Measurements from ENCODE around the gene SCO1. TPM values are rescaled to one million over a fixed set of nuclear protein-coding genes. Genes with fewer than 3 reads are reported as not detected.

Gene SCO1
- total RNA-seq, 2 experiments from 2014 or later = 19.9 to 24.5 TPM

DNA sequence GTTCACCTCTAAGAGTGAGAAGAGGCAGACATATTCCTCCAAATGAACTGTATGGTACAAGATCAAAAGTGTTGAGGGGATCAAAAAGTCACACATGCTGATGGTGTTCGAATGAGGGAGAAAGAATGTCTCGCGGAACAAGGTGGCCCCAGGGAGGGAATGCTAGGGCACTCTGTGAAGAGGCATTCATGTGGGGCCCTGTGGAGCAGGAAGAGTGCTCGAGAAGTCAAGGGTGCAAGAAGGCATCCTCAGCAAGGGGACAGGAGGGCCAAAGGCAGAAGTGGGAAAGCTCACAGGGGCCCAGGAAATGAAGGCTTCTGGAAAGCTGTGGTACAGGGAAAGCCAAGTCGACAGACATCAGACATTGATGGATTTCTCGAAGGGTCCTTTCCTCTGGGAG is 34.1 kb downstream of the SCO1 start:
- no peak overlapping the region for H3K4me3 Mint-ChIP-seq
- no peak for DNase-seq
- H3K27ac Mint-ChIP-seq = no peak overlapping the region
- H3K4me1 Mint-ChIP-seq = no peaks in the 10 kb centered on the region
- no peaks in the 10 kb centered on the region for H3K36me3 Mint-ChIP-seq (ENCODE audit: low read depth)
- ChIA-PET CTCF (interaction anchor here (2.5 kb wide), 1 partner anchor 17 kb away, joined by 6 read pairs; no protein-coding TSS in a partner anchor), POLR2A (interaction anchor here (1.6 kb wide), 1 partner anchor 11 kb away, joined by 3 read pairs; no protein-coding TSS in a partner anchor)
- no peaks in the 10 kb centered on the region for H3K27me3 Mint-ChIP-seq
- no peaks in the 10 kb centered on the region for H3K9me3 Mint-ChIP-seq

DNA sequence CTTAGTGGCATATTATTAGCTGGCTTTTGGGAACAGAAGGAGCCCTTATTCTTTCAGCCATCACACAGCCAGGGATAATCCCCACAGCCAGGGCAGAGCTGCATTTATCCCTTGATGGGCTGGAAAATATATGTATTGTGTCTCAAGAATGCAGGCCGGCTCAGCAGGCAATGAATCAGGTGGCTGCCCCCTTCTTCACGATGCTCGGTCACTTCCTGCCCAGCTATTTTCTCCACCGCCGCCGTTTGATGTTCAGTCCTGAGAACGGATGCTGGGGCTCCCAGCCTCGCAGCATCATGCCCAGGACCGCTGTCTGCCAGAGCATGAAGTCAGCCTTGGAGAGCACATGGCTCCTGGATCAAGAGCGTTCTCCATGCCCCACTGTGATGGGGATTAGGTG is 35.9 kb downstream of the SCO1 start:
- ChIA-PET CTCF (interaction anchor here (1.0 kb wide), 1 partner anchor 14 kb away, joined by 3 read pairs; no protein-coding TSS in a partner anchor), POLR2A (no interaction called here)
- H3K36me3 Mint-ChIP-seq (ENCODE audit: low read depth) = no peaks in the 10 kb centered on the region
- DNase-seq = no peak
- no peak overlapping the region for H3K4me3 Mint-ChIP-seq
- no peak overlapping the region for H3K27ac Mint-ChIP-seq
- H3K27me3 Mint-ChIP-seq = no peaks in the 10 kb centered on the region
- H3K9me3 Mint-ChIP-seq = no peaks in the 10 kb centered on the region
- no peaks in the 10 kb centered on the region for H3K4me1 Mint-ChIP-seq

DNA sequence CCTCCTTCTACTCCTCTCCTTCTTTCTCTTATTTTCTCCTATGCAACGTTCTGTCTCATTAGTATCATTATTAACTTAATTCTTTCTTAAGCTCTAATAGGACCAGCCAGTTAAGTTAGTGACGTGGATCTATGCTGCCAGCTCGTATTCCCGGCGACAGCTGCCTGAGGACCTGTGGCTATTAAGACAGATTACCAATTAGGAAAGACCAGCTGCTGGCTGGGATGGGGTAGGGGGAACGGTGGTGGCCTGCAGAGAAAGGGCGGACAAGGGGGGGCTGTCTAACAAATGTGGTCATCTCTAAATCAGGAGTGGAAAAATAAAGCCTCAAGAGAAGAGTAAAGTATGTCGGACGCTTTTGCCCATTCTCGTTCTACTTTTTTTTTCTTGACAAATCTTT is 39.5 kb downstream of the SCO1 start:
- H3K4me3 Mint-ChIP-seq = no peak overlapping the region
- no peaks in the 10 kb centered on the region for H3K27me3 Mint-ChIP-seq
- ChIA-PET CTCF (no interaction called here), POLR2A (no interaction called here)
- H3K27ac Mint-ChIP-seq = no peak overlapping the region
- no peaks in the 10 kb centered on the region for H3K9me3 Mint-ChIP-seq
- no peak for DNase-seq
- peaks cover 6% of the 10 kb centered on the region for H3K4me1 Mint-ChIP-seq
- H3K36me3 Mint-ChIP-seq (ENCODE audit: low read depth) = no peaks in the 10 kb centered on the region

DNA sequence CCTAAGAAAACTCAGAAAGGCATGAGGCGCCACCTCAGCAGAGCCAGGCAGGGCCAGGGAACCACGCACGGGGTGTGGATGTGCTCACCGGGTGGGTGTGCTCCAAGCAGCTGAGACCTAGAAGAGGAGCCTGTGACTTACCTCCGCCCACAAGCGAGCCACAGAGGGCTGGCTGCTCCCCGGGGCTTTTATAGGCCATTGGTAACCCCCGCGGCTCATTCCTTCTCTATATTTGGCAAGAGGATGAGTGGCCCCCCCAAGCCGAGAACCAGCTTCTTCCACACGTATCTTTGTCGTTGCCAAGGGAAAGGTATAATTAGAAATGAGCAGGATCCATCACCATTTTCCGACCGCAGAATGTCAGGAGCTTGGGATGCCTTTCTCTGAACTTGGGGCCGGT is 40.2 kb downstream of the SCO1 start, which contains the start of gene MYH3:
TSS of gene MYH3 (minus strand) at position 162 of the 400 bp plus-strand sequence. CDS start 2,245 bp downstream, outside the sequence.
- Mint-ChIP-seq H3K4me1 (peaks cover 8% of the 10 kb centered on the region), H3K4me3 (no peak within 1 kb of the TSS), H3K36me3 (ENCODE audit: low read depth) (no peaks in the 10 kb centered on the region), H3K9me3 (no peaks in the 10 kb centered on the region), H3K27me3 (no peaks in the 10 kb centered on the region), H3K27ac (no peak within 1 kb of the TSS)
- ChIA-PET POLR2A (no interaction called here), CTCF (no interaction called here)
- no peak for DNase-seq

DNA sequence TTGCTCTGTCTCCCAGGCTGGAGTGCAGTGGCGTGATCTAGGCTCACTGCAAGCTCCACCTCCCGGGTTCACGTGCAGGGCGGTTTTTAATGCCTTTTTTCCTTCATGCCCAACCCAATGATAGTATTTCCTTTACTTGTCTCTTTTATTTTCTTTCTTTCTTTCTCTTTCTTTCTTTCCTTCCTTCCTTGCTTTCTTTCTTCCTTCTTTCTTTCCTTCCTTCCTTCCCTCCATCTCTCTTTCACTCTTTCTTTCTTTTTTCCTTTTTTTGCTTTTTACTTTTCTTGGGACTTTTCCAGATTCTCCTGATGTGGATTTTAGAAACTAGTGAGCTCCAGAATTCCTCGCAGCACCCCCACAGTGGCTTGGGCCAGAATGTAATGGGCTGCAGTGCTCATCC is 43.3 kb downstream of the SCO1 start:
- Mint-ChIP-seq H3K4me3 (no peak overlapping the region), H3K27me3 (no peaks in the 10 kb centered on the region), H3K36me3 (ENCODE audit: low read depth) (no peaks in the 10 kb centered on the region), H3K27ac (no peak overlapping the region), H3K9me3 (no peaks in the 10 kb centered on the region), H3K4me1 (peaks cover 8% of the 10 kb centered on the region)
- CTCF ChIA-PET = interaction anchor here (0.6 kb wide), 1 partner anchor 23 kb away, joined by 3 read pairs; no protein-coding TSS in a partner anchor
- POLR2A ChIA-PET = interaction anchor here (1.1 kb wide), 1 partner anchor 44 kb away, joined by 3 read pairs; the partner anchor contains the start of genes ADPRM and SCO1
- no peak for DNase-seq

DNA sequence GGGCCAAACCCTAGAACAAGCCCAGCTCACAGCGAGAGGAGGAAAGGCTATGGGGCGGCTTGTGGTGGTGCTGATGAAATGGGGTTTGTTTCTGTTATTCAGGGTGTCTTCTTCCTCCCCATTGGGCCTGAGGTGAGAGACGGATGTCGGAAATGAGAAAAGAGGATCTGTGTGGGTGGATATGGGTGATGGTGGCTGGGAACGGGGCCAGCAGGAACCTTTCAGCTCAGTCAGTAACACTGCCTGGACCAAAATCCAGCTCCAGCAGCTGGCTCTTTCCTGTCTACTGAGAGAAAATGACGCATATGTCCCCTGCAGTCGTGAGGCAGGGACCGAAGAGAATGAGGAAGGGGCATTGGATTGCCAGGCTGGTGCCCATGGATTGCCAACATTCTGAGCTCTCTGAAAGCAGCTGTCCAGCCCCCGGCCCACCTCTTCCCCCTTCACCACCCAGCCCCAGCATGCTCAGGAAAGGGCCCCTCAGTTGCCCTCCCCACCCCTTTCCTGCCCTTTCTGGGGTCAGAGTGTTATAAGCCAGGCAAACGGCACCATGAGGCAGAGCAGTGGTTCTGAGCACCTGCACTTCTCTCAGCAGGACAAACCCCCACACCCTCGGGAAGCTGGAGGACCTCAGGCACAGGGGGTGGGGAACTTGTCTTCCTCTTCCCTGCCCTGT is 44.2 kb downstream of the SCO1 start:
- Mint-ChIP-seq H3K9me3 (no peaks in the 10 kb centered on the region), H3K4me3 (no peak overlapping the region), H3K27me3 (no peaks in the 10 kb centered on the region), H3K27ac (no peak overlapping the region), H3K36me3 (ENCODE audit: low read depth) (no peaks in the 10 kb centered on the region), H3K4me1 (peaks cover 8% of the 10 kb centered on the region)
- ChIA-PET CTCF (interaction anchor here (1.2 kb wide), 1 partner anchor 46 kb away, joined by 3 read pairs; no protein-coding TSS in a partner anchor), POLR2A (interaction anchor here (1.1 kb wide), 1 partner anchor 44 kb away, joined by 3 read pairs; the partner anchor contains the start of genes ADPRM and SCO1)
- DNase-seq = no peak

DNA sequence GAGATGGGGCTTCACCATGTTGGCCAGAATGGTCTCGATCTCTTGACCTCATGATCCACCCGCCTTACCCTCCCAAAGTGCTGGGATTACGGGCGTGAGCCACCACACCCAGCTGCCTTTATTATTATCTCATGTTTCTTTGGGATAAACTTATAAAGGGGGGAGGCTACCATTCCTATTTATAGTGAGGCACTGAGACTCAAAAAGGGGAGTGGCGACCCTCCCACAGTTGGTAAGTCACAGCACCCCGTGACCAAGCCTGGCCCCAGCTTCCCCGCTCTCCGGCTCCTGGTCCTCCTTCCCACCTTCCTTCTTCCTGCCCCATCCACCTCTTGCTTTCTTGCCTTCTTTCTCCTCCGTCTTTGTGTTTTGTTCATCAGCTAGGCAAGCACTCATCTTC is 45.4 kb downstream of the SCO1 start:
- peaks cover 8% of the 10 kb centered on the region for H3K4me1 Mint-ChIP-seq
- H3K27ac Mint-ChIP-seq = no peak overlapping the region
- H3K4me3 Mint-ChIP-seq = no peak overlapping the region
- CTCF ChIA-PET = no interaction called here
- H3K27me3 Mint-ChIP-seq = no peaks in the 10 kb centered on the region
- no peak for DNase-seq
- no peaks in the 10 kb centered on the region for H3K9me3 Mint-ChIP-seq
- POLR2A ChIA-PET = no interaction called here
- no peaks in the 10 kb centered on the region for H3K36me3 Mint-ChIP-seq (ENCODE audit: low read depth)

DNA sequence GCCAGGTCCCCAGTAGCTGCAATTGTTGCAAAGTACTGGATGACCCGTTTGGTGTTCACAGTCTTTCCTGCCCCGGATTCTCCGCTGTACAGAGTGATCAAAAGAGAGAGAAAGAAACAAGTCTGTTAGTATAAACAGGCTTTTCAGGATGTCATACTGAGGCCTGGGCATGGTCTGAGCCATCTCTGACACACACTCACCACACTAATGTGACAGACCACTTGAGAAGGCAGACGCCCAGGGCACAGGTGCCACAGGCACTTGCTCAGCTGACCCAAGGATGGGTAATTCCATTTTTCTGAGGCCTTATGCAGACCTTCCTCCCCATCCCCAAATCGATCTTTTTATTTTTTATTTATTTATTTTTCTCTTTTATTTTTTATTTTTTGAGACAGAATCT is 47.7 kb downstream of the SCO1 start:
- H3K27ac Mint-ChIP-seq = no peak overlapping the region
- POLR2A ChIA-PET = no interaction called here

DNA sequence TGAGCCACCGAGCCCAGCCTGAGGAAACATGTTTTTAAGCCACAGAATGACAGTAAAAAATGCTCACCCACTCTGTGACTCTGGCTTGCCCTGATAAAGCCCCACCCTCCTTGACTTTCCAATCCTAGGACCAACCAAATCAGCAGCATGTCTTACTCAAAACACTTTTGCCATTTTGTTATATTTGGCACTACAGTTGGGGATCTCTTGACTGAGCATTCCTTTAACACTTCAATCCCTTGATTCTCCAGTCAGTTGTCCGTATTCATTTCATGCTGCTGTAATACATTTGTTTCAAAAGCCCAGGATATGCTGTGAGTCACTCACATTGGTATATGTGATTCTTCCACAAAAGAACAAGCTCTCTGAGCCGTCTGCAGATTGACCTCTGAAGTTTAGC is 48.4 kb downstream of the SCO1 start:
- no peak overlapping the region for H3K4me3 Mint-ChIP-seq
- no peaks in the 10 kb centered on the region for H3K9me3 Mint-ChIP-seq
- H3K4me1 Mint-ChIP-seq = peaks cover 8% of the 10 kb centered on the region
- ChIA-PET POLR2A (no interaction called here), CTCF (no interaction called here)
- DNase-seq = no peak
- H3K27ac Mint-ChIP-seq = no peak overlapping the region
- H3K27me3 Mint-ChIP-seq = no peaks in the 10 kb centered on the region
- H3K36me3 Mint-ChIP-seq (ENCODE audit: low read depth) = no peaks in the 10 kb centered on the region

More for the DNA sequence above, 47.7 kb downstream of the SCO1 start:
- Mint-ChIP-seq H3K36me3 (ENCODE audit: low read depth) (no peaks in the 10 kb centered on the region), H3K27me3 (no peaks in the 10 kb centered on the region), H3K4me1 (peaks cover 8% of the 10 kb centered on the region), H3K4me3 (no peak overlapping the region), H3K9me3 (no peaks in the 10 kb centered on the region)
- CTCF ChIA-PET = no interaction called here
- no peak for DNase-seq

DNA sequence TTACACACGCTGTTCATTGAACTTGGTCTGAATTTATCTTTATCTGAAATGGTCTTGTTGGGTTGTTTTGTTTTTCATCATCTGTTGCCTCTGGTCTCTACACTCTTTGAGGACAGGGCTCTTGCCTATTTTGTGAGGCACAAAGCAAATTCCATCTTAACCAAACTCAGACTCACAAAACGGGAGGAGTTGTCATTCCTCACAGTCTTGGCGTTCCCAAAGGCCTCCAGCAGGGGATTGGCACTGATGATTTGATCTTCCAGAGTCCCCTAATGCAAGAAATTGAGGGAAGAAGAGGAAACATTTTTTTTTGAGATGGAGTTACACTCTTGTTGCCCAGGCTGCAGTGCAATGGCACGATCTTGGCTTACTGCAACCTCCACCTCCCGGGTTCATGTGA is 49.0 kb downstream of the SCO1 start:
- Mint-ChIP-seq H3K27me3 (no peaks in the 10 kb centered on the region), H3K9me3 (no peaks in the 10 kb centered on the region), H3K27ac (no peak overlapping the region), H3K36me3 (ENCODE audit: low read depth) (no peaks in the 10 kb centered on the region), H3K4me3 (no peak overlapping the region), H3K4me1 (peaks cover 5% of the 10 kb centered on the region)
- ChIA-PET CTCF (interaction anchor here (4.6 kb wide), 1 partner anchor 19 kb away, joined by 41 read pairs; no protein-coding TSS in a partner anchor), POLR2A (no interaction called here)
- no peak for DNase-seq

DNA sequence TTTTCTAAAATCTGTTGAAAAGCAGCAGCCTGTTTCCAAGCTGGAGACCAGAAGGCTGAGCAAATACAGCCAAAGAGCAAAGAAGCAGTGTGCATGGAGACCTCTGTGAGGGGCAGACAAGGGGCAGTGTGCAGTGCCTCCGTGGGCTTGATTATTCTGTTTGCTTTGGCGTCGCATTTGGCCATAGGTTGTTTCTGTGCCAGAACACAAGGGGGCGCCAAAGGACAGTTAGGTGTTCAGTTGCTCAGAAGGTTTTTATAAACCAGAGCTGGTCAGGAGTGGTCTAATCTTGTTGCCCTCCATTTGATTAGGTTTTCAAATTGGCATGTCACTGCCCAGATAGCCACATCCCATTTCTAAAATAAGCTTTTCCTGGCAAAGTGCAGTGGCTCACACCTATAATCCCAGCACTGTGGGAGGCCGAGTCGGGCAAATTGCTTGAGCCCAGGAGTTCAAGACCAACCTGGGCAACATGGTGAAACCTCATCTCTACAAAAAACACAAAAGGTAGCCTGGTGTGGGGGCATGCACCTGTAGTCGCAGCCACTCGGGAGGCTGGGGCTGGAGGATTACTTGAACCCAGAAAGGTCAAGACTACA is 50.8 kb downstream of the SCO1 start:
- Mint-ChIP-seq H3K27me3 (no peaks in the 10 kb centered on the region), H3K27ac (no peak overlapping the region), H3K36me3 (ENCODE audit: low read depth) (no peaks in the 10 kb centered on the region), H3K4me1 (no peaks in the 10 kb centered on the region), H3K4me3 (no peak overlapping the region), H3K9me3 (no peaks in the 10 kb centered on the region)
- POLR2A ChIA-PET = no interaction called here
- peak; percentile 74 for DNase-seq
- CTCF ChIA-PET = interaction anchor here (0.8 to 4.6 kb wide), 16 partner anchors 8 to 201 kb away, joined by 3 to 46 read pairs (median 6); partner anchors contain the start of gene TMEM220

DNA sequence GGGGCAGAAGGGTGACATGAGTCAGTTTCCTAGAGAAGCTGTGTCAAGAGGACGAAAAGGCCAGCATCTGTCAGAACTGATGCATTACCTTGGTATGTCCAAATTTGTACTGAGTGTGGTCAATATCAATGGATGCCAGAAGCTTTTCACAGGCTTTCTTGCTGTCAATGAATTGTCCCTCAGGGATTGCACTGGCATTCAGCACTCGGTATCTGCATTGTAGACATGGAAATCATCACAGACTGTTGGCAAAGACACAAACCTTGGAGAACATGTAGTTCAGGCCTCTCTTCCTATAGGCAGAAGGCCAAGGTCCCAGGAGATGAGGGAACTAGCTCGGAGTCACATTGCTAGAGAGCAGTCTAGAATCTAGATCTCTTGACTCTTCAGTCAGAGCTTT is 56.9 kb downstream of the SCO1 start:
- Mint-ChIP-seq H3K4me1 (peaks cover 3% of the 10 kb centered on the region), H3K9me3 (no peaks in the 10 kb centered on the region), H3K27me3 (no peaks in the 10 kb centered on the region), H3K27ac (no peak overlapping the region), H3K4me3 (no peak overlapping the region), H3K36me3 (ENCODE audit: low read depth) (no peaks in the 10 kb centered on the region)
- ChIA-PET POLR2A (no interaction called here), CTCF (interaction anchor here (1.5 to 5.2 kb wide), 2 partner anchors 10 to 23 kb away, joined by 6 to 34 read pairs; no protein-coding TSS in a partner anchor)
- no peak for DNase-seq

DNA sequence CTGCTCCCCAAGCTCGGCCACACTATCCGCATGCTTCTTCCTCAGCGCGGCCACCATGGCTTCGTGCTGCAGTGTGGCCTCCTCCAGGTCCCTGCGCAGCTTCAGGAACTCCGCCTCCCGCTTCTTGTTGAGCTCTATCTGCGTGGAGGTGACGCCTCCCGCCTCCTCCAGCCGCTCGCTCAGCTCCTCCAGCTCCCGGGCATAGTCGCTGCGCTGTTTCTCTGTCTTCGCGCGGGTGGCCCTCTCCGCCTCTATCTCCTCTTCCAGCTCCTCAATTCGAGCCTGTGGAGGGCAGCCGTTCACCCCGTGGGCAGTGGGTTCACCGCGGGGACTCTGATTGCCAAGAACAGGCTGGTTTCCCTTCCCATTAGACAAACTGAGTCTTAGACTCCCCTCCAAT is 59.2 kb downstream of the SCO1 start:
- CTCF ChIA-PET = interaction anchor here (0.6 to 1.6 kb wide), 2 partner anchors 9 to 33 kb away, joined by 3 to 4 read pairs; no protein-coding TSS in a partner anchor
- Mint-ChIP-seq H3K4me3 (no peak overlapping the region), H3K27me3 (no peaks in the 10 kb centered on the region), H3K36me3 (ENCODE audit: low read depth) (no peaks in the 10 kb centered on the region), H3K9me3 (no peaks in the 10 kb centered on the region), H3K27ac (no peak overlapping the region), H3K4me1 (peaks cover 8% of the 10 kb centered on the region)
- POLR2A ChIA-PET = no interaction called here
- DNase-seq = no peak
